ENCODE data around the gene MGLL.

MGLL gene

GRCh38 chr3:127672429-127673190, 149.7 kb downstream of the MGLL start, which contains the start of gene ABTB1:
ABTB1 (plus strand) TSS chr3:127672952; CDS start chr3:127673026, 74 bp downstream.
- no peaks in the 10 kb centered on the region for H3K9me3 ChIP-seq (ENCODE audit: low read depth, low read length)
- no peak for DNase-seq (ENCODE audit: low read depth, low spot score)
- peak within 1 kb of the TSS; percentile 90 for H3K4me3 ChIP-seq
- no peaks in the 10 kb centered on the region for H3K36me3 ChIP-seq (ENCODE audit: insufficient read depth, low read length)
- TF ChIP-seq EZH2 (IDR thresholded peaks at IDR 0.05) = no peak
- TF ChIP-seq FOXP2 (optimal IDR thresholded peaks at IDR 0.05; ENCODE audit: control extremely low read depth, extremely low read length, insufficient read depth) = no peak
- peak; percentile 74 for TF ChIP-seq POLR2AphosphoS5 (IDR thresholded peaks at IDR 0.05; ENCODE audit: borderline replicate concordance, low read depth, low read length)
- peak within 1 kb of the TSS; percentile 76 for H3K27ac ChIP-seq
- peak within 1 kb of the TSS; percentile 80 for H3K9ac ChIP-seq (ENCODE audit: insufficient read length)

GRCh38 chr3:127671523-127672428, 150.5 kb downstream of the MGLL start:
- H3K9ac ChIP-seq (ENCODE audit: insufficient read length) = peak overlapping the region; percentile 80
- H3K36me3 ChIP-seq (ENCODE audit: insufficient read depth, low read length) = peaks cover under 1% of the 10 kb centered on the region; the same call in 1 of the 2 replicates
- TF ChIP-seq POLR2AphosphoS5 (IDR thresholded peaks at IDR 0.05; ENCODE audit: borderline replicate concordance, low read depth, low read length) (no peak), EZH2 (IDR thresholded peaks at IDR 0.05) (no peak), FOXP2 (optimal IDR thresholded peaks at IDR 0.05; ENCODE audit: control extremely low read depth, extremely low read length, insufficient read depth) (no peak)
- H3K27ac ChIP-seq = peak overlapping the region; percentile 76
- DNase-seq (ENCODE audit: low read depth, low spot score) = no peak
- H3K4me3 ChIP-seq = peak overlapping the region; percentile 79
- no peaks in the 10 kb centered on the region for H3K9me3 ChIP-seq (ENCODE audit: low read depth, low read length)

- Histone ChIP-seq H3K27ac (no peak overlapping the region), H3K36me3 (ENCODE audit: insufficient read depth, low read length) (peaks cover 9% of the 10 kb centered on the region), H3K4me3 (no peak overlapping the region), H3K9ac (ENCODE audit: insufficient read length) (no peak overlapping the region), H3K9me3 (ENCODE audit: low read depth, low read length) (no peaks in the 10 kb centered on the region)
- DNase-seq (ENCODE audit: low read depth, low spot score) = no peak
- TF ChIP-seq POLR2AphosphoS5 (IDR thresholded peaks at IDR 0.05; ENCODE audit: borderline replicate concordance, low read depth, low read length) (peak; percentile 22; the same call in 1 of the 2 replicates), FOXP2 (optimal IDR thresholded peaks at IDR 0.05; ENCODE audit: control extremely low read depth, extremely low read length, insufficient read depth) (no peak)
Measured at GRCh38 chr3:127670761-127671522, 151.4 kb downstream of the MGLL start.

GRCh38 chr3:127670229-127670559, 152.1 kb downstream of the MGLL start:
- DNase-seq (ENCODE audit: low read depth, low spot score) = no peak
- Histone ChIP-seq H3K9ac (ENCODE audit: insufficient read length) (no peak overlapping the region), H3K27ac (no peak overlapping the region), H3K4me3 (no peak overlapping the region), H3K9me3 (ENCODE audit: low read depth, low read length) (no peaks in the 10 kb centered on the region), H3K36me3 (ENCODE audit: insufficient read depth, low read length) (peaks cover 17% of the 10 kb centered on the region)
- no peak for TF ChIP-seq POLR2AphosphoS5 (IDR thresholded peaks at IDR 0.05; ENCODE audit: borderline replicate concordance, low read depth, low read length)
- no peak for TF ChIP-seq EZH2 (IDR thresholded peaks at IDR 0.05)
- no peak for TF ChIP-seq FOXP2 (optimal IDR thresholded peaks at IDR 0.05; ENCODE audit: control extremely low read depth, extremely low read length, insufficient read depth)

- Histone ChIP-seq H3K4me3 (no peak overlapping the region), H3K36me3 (ENCODE audit: insufficient read depth, low read length) (peaks cover 22% of the 10 kb centered on the region), H3K9ac (ENCODE audit: insufficient read length) (no peak overlapping the region), H3K9me3 (ENCODE audit: low read depth, low read length) (no peaks in the 10 kb centered on the region), H3K27ac (no peak overlapping the region)
- TF ChIP-seq POLR2AphosphoS5 (IDR thresholded peaks at IDR 0.05; ENCODE audit: borderline replicate concordance, low read depth, low read length) (no peak), FOXP2 (optimal IDR thresholded peaks at IDR 0.05; ENCODE audit: control extremely low read depth, extremely low read length, insufficient read depth) (no peak), EZH2 (IDR thresholded peaks at IDR 0.05) (no peak)
- no peak for DNase-seq (ENCODE audit: low read depth, low spot score)
Measured at GRCh38 chr3:127669541-127670228, 152.6 kb downstream of the MGLL start.

- no peak for DNase-seq (ENCODE audit: low read depth, low spot score)
- Histone ChIP-seq H3K36me3 (ENCODE audit: insufficient read depth, low read length) (peaks cover 30% of the 10 kb centered on the region), H3K9ac (ENCODE audit: insufficient read length) (no peak overlapping the region), H3K27ac (no peak overlapping the region), H3K9me3 (ENCODE audit: low read depth, low read length) (no peaks in the 10 kb centered on the region), H3K4me3 (no peak overlapping the region)
- TF ChIP-seq EZH2 (IDR thresholded peaks at IDR 0.05) (no peak), FOXP2 (optimal IDR thresholded peaks at IDR 0.05; ENCODE audit: control extremely low read depth, extremely low read length, insufficient read depth) (no peak), POLR2AphosphoS5 (IDR thresholded peaks at IDR 0.05; ENCODE audit: borderline replicate concordance, low read depth, low read length) (no peak)
Measured at GRCh38 chr3:127668906-127669305, 153.4 kb downstream of the MGLL start.

GRCh38 chr3:127667119-127667681, 155.1 kb downstream of the MGLL start:
- H3K4me3 ChIP-seq = no peak overlapping the region
- no peak overlapping the region for H3K9ac ChIP-seq (ENCODE audit: insufficient read length)
- no peaks in the 10 kb centered on the region for H3K9me3 ChIP-seq (ENCODE audit: low read depth, low read length)
- TF ChIP-seq EZH2 (IDR thresholded peaks at IDR 0.05) (no peak), FOXP2 (optimal IDR thresholded peaks at IDR 0.05; ENCODE audit: control extremely low read depth, extremely low read length, insufficient read depth) (no peak), POLR2AphosphoS5 (IDR thresholded peaks at IDR 0.05; ENCODE audit: borderline replicate concordance, low read depth, low read length) (no peak)
- no peak overlapping the region for H3K27ac ChIP-seq
- DNase-seq (ENCODE audit: low read depth, low spot score) = no peak
- peaks cover 39% of the 10 kb centered on the region for H3K36me3 ChIP-seq (ENCODE audit: insufficient read depth, low read length)

All from SK-N-MC (cell line).